ENCODE measurements around the gene ADAMTS6.

- TF ChIP-seq, protein P1, sequence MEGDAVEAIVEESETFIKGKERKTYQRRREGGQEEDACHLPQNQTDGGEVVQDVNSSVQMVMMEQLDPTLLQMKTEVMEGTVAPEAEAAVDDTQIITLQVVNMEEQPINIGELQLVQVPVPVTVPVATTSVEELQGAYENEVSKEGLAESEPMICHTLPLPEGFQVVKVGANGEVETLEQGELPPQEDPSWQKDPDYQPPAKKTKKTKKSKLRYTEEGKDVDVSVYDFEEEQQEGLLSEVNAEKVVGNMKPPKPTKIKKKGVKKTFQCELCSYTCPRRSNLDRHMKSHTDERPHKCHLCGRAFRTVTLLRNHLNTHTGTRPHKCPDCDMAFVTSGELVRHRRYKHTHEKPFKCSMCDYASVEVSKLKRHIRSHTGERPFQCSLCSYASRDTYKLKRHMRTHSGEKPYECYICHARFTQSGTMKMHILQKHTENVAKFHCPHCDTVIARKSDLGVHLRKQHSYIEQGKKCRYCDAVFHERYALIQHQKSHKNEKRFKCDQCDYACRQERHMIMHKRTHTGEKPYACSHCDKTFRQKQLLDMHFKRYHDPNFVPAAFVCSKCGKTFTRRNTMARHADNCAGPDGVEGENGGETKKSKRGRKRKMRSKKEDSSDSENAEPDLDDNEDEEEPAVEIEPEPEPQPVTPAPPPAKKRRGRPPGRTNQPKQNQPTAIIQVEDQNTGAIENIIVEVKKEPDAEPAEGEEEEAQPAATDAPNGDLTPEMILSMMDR (tag by site-specific recombination; IDR thresholded peaks at IDR 0.05) = no peak
- TF ChIP-seq ZNF274 (IDR thresholded peaks at IDR 0.05; ENCODE audit: low read length) (no peak), ZNF274 (tag by site-specific recombination; IDR thresholded peaks at IDR 0.05; ENCODE audit: borderline replicate concordance) (no peak), HOXC10 (CRISPR knock-in tag; IDR thresholded peaks at IDR 0.05) (no peak)
Measured at GRCh38 chr5:65229841-65230240, 251.9 kb downstream of the ADAMTS6 start.

Measured in HEK293 (cell line).